Suppressor macrophage (primary cell): ENCODE measurements around the gene CARS2.

Experiments
- DNase-seq, 4 experiments: peaks; one replicate each; pipeline ENCODE4 v3.0.0-alpha.2; 2020 to 2022

The CARS2 gene

GRCh38 chr13:110651726-110652230 is 54.1 kb downstream of the CARS2 start:
- no peak for DNase-seq

GRCh38 chr13:110651271-110651670 is 54.6 kb downstream of the CARS2 start:
- no peak for DNase-seq

- no peak for DNase-seq
Observed at GRCh38 chr13:110650436-110650835, 55.5 kb downstream of the CARS2 start.

DNA sequence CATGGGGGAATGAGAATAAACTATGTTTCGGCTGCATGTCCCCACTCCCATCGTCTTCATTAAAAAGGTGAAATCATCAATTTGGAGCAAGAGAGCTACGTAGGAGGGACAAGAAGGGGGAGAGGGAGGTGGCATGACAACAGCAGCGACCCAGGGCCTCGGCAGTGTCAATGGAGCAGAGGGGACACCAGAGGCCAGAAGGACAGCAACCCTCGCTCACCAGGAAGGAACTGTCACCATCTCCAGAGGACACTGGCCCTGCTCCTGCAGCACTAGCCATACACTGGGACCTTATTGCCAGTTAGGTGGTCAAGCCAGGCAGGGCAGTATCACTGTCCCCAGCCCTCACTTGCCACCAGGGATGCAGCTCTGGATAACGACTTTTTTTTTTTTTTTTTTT is 56.4 kb downstream of the CARS2 start:
- no peak for DNase-seq

- no peak for DNase-seq
Observed at GRCh38 chr13:110648848-110649421, 57.0 kb downstream of the CARS2 start.

DNA sequence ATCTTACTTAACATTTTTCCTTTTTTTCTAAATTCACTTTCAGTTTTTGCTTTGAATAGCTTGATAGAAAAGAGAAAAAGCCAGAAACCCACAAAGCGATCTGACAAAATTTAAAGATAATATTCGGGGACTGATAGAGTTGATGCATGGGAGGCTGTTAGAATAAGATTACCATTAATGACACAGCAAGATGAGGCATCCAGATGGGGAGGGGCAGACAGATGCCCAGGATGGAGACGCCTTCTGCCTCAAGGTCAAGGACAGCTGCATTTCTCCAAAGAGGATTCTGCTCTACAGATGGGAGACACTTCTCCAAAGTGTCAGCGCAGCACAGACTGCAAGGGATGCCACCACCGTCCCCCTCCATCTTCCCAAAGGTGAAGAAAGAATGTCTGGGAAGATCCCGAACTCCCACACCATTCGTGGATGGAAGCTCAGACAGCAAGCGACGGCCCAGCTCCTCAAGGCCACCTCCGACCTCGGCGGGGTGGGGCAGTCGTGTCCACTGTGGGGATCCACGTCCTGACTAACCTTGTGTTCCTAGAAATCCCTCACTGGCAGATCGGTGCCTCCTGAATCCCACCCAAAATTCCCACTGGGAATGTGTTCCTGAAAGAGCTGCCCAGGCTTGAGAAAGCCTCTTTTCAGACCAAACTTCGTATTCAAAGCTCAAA is 57.6 kb downstream of the CARS2 start:
- DNase-seq, result no peak

GRCh38 chr13:110647365-110647737 is 58.6 kb downstream of the CARS2 start:
- no peak for DNase-seq

GRCh38 chr13:110646442-110647364 is 59.2 kb downstream of the CARS2 start:
- no peak for DNase-seq

DNA sequence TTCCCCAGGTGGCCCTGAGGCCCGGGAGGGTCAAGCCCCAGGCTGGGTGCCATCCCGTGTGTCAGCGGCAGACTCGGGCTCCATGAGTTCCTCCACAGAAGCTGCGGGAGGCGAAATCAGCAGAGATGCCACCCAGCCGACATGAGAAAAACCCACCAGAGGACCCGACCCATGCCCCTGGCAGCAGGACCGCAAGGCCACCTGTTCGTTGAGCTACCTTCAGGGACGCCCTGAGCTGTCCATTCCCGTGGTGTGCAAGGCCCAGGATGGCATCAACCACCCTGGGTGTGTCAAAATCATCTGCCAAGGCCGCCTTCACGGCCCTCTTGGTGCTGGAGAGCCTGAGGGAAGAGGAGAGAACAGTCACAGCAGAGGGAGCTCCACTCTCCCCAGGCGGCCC is 60.2 kb downstream of the CARS2 start:
- DNase-seq, result no peak

- peak; percentile 62 to 80 (median 75) for DNase-seq
Observed at GRCh38 chr13:110644892-110645521, 60.9 kb downstream of the CARS2 start.

DNA sequence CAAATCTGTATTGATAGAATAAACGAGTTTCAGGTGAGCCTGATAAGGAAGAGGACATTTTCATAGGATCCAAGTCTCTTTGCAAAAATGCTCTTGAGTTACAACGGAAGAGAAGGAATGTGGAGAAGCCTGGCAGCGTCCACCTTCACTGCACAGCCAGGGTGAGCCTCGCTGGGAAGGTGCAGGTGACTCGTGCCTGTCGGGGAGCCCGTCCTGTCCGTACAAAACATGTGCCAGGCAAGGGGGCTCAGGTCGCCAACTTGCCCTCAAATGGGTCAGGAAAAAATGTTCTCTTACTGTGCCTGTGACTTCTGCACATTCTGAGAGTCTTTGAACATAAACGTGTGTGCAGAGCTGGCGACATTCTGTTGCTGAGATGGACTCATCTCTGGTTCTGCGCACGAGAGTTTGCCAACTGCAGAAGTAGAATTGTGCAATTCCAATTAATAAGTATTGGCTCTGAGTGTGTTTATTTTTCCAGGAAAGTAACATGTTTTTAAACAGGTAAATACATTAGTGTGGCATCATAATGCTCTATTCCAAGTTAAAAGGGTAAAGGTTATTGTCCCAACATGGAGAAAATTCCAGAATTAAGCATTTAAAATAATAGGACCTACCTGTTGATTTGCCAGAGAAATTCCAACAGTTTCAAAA is 62.0 kb downstream of the CARS2 start:
- DNase-seq, result no peak

DNA sequence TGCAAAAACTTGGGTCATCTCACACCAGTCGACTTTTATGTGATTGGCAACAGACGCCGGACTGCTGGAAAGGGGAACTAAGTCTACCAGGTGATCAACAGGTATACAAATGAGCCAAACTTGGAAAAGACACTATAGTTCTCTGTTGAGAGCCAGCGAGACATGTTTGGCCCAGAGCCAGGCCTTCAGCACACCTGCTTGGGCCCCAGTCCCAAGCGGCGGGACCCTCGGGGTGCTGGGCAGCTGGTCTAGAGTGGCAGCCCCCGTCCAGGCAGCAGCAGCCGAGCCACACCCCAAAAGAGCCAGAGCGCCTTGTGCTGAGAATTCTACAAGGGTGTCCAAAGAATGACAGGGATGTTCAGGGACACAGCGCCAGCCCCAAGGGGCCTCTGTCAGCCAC is 62.6 kb downstream of the CARS2 start:
- DNase-seq, result no peak

- DNase-seq, result no peak
Observed at GRCh38 chr13:110642291-110642981, 63.5 kb downstream of the CARS2 start.

- no peak for DNase-seq
Observed at GRCh38 chr13:110641055-110642015, 64.6 kb downstream of the CARS2 start.

GRCh38 chr13:110640591-110641029 is 65.3 kb downstream of the CARS2 start:
- DNase-seq, result no peak

GRCh38 chr13:110639935-110640334 is 66.0 kb downstream of the CARS2 start:
- DNase-seq, result no peak

- no peak for DNase-seq
Observed at GRCh38 chr13:110638814-110639806, 66.8 kb downstream of the CARS2 start.

- DNase-seq, result no peak
Observed at GRCh38 chr13:110638257-110638656, 67.7 kb downstream of the CARS2 start.

GRCh38 chr13:110637747-110638146 is 68.2 kb downstream of the CARS2 start:
- no peak for DNase-seq
